Astrocyte (in vitro differentiated cells and primary cell): Measurements from ENCODE around the gene BMPR1A. TPM values are rescaled to one million over a fixed set of nuclear protein-coding genes. Genes with fewer than 3 reads are reported as not detected.

ENCODE experiments used
- DNase-seq: peaks from one replicate; pipeline ENCODE4 v3.0.0-alpha.2; 2010; ENCODE audit warnings: low read depth
- FAIRE-seq: peaks from 2 replicates; lab custom pipeline; 2011; peaks lifted over from hg19 to GRCh38; lab: Jason Lieb, UNC
- H2AFZ ChIP-seq: 2 replicates; pipeline ENCODE4 v1.6.0; 2012; ENCODE audit warnings: low read depth, low read length, inconsistent platforms
- H3K27ac ChIP-seq: 2 replicates; pipeline ENCODE4 v1.5.1; 2011; ENCODE audit warnings: low read depth, low read length, inconsistent platforms
- H3K27me3 ChIP-seq: 2 replicates; pipeline ENCODE4 v1.6.0; 2011; ENCODE audit warnings: low read length, inconsistent platforms; ENCODE audit not compliant: insufficient read depth
- H3K36me3 ChIP-seq: 2 replicates; pipeline ENCODE4 v1.5.1; 2011; ENCODE audit warnings: low read length, inconsistent platforms; ENCODE audit not compliant: insufficient read depth
- H3K4me1 ChIP-seq: 2 replicates; pipeline ENCODE4 v1.5.1; 2011; ENCODE audit warnings: low read length, inconsistent platforms; ENCODE audit not compliant: insufficient read depth
- H3K4me2 ChIP-seq: 2 replicates; pipeline ENCODE4 v1.6.0; 2012; ENCODE audit warnings: low read length, inconsistent platforms
- H3K4me3 ChIP-seq: 2 replicates; pipeline ENCODE4 v1.5.1; 2011; ENCODE audit warnings: low read depth, mild to moderate bottlenecking, low read length, inconsistent platforms; ENCODE audit not compliant: insufficient read depth
- H3K79me2 ChIP-seq: 2 replicates; pipeline ENCODE4 v1.6.0; 2012; ENCODE audit warnings: mild to moderate bottlenecking, low read length, inconsistent platforms; ENCODE audit not compliant: insufficient read depth
- H3K9ac ChIP-seq: 2 replicates; pipeline ENCODE4 v1.6.0; 2012; ENCODE audit warnings: mild to moderate bottlenecking, low read length, inconsistent platforms
- H3K9me3 ChIP-seq: 2 replicates; pipeline ENCODE4 v1.5.1; 2012; ENCODE audit warnings: low read depth, mild to moderate bottlenecking, low read length, inconsistent platforms; ENCODE audit not compliant: insufficient read depth
- H4K20me1 ChIP-seq: 2 replicates; pipeline ENCODE4 v1.6.0; 2012; ENCODE audit warnings: low read length, inconsistent platforms; ENCODE audit not compliant: insufficient read depth
- H3K27ac Mint-ChIP-seq: one replicate; pipeline ENCODE4 v1.8.0; 2021; ENCODE audit warnings: mild to moderate bottlenecking, mixed read lengths; ENCODE audit not compliant: unreplicated experiment
- H3K27me3 Mint-ChIP-seq: one replicate; pipeline ENCODE4 v1.8.0; 2021; ENCODE audit warnings: low read depth, mixed read lengths; ENCODE audit not compliant: unreplicated experiment
- H3K36me3 Mint-ChIP-seq: one replicate; pipeline ENCODE4 v1.8.0; 2021; ENCODE audit warnings: low read depth, mixed read lengths; ENCODE audit not compliant: unreplicated experiment
- H3K4me1 Mint-ChIP-seq: one replicate; pipeline ENCODE4 v1.8.0; 2021; ENCODE audit warnings: low read depth, mixed read lengths; ENCODE audit not compliant: unreplicated experiment
- H3K4me3 Mint-ChIP-seq: one replicate; pipeline ENCODE4 v1.8.0; 2021; ENCODE audit warnings: mild to moderate bottlenecking, moderate library complexity, mixed read lengths; ENCODE audit not compliant: unreplicated experiment
- H3K9me3 Mint-ChIP-seq: one replicate; pipeline ENCODE4 v1.8.0; 2021; ENCODE audit warnings: mild to moderate bottlenecking, mixed read lengths; ENCODE audit not compliant: unreplicated experiment
- EZH2 ChIP-seq: IDR thresholded peaks from 2 replicates; pipeline ENCODE4 v1.6.1; 2012; ENCODE audit warnings: mild to moderate bottlenecking, low read length, inconsistent platforms; ENCODE audit not compliant: insufficient read depth
- total RNA-seq: library from RNA; stranded (reverse); gene quantifications from 2 replicates; pipeline ENCODE4 v1.2.1, GENCODE V29; 2021
- TF ChIP-seq, protein P1 (sequence below): IDR thresholded peaks from 2 replicates; pipeline ENCODE4 v1.5.1; 2011; ENCODE audit warnings: low read depth, mild to moderate bottlenecking, inconsistent platforms, low read length, moderate library complexity; ENCODE audit not compliant: insufficient read depth

Gene BMPR1A
- total RNA-seq, 1 donor from 2014 or later, result 52.2 TPM

DNA sequence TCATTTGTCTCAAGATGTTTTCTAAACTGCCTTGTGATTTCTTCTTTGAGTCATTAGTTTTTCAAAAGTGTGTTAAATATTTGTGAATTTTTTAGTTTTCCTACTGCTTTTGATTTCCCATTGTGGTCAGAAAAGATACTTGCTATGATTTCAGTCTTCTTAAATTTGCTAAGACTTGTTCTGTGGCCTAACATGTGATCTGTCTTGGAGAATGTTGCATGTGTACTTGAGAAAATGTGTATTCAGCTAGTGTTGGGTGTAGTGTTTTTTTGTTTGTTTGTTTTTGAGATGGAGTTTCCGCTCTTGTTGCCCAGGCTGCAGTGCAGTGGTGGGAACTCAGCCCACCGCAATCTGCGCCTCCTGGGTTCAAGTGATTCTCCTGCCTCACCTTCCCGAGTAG lies 28.6 kb downstream of the BMPR1A start:
- H3K9me3 Mint-ChIP-seq, result no peaks in the 10 kb centered on the region
- H3K4me2 ChIP-seq, result no peak overlapping the region
- H3K36me3 Mint-ChIP-seq, result peaks cover 6% of the 10 kb centered on the region
- DNase-seq (no peak), FAIRE-seq (no peak)
- no peaks in the 10 kb centered on the region for H3K9me3 ChIP-seq
- H3K79me2 ChIP-seq, result peaks cover 89% of the 10 kb centered on the region
- peaks cover 70% of the 10 kb centered on the region for H4K20me1 ChIP-seq
- no peaks in the 10 kb centered on the region for H3K27me3 ChIP-seq
- peak overlapping the region; percentile 34 for H3K27ac Mint-ChIP-seq
- no peak overlapping the region for H3K27ac ChIP-seq
- H3K4me3 ChIP-seq, result no peak overlapping the region
- H3K4me3 Mint-ChIP-seq, result no peak overlapping the region
- peaks cover 9% of the 10 kb centered on the region for H3K4me1 Mint-ChIP-seq
- H3K4me1 ChIP-seq, result peaks cover 10% of the 10 kb centered on the region
- H2AFZ ChIP-seq, result no peak overlapping the region
- no peaks in the 10 kb centered on the region for H3K36me3 ChIP-seq
- H3K27me3 Mint-ChIP-seq, result no peaks in the 10 kb centered on the region
- no peak for TF ChIP-seq EZH2
- TF ChIP-seq, protein P1, sequence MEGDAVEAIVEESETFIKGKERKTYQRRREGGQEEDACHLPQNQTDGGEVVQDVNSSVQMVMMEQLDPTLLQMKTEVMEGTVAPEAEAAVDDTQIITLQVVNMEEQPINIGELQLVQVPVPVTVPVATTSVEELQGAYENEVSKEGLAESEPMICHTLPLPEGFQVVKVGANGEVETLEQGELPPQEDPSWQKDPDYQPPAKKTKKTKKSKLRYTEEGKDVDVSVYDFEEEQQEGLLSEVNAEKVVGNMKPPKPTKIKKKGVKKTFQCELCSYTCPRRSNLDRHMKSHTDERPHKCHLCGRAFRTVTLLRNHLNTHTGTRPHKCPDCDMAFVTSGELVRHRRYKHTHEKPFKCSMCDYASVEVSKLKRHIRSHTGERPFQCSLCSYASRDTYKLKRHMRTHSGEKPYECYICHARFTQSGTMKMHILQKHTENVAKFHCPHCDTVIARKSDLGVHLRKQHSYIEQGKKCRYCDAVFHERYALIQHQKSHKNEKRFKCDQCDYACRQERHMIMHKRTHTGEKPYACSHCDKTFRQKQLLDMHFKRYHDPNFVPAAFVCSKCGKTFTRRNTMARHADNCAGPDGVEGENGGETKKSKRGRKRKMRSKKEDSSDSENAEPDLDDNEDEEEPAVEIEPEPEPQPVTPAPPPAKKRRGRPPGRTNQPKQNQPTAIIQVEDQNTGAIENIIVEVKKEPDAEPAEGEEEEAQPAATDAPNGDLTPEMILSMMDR, result no peak
- H3K9ac ChIP-seq, result no peak overlapping the region

DNA sequence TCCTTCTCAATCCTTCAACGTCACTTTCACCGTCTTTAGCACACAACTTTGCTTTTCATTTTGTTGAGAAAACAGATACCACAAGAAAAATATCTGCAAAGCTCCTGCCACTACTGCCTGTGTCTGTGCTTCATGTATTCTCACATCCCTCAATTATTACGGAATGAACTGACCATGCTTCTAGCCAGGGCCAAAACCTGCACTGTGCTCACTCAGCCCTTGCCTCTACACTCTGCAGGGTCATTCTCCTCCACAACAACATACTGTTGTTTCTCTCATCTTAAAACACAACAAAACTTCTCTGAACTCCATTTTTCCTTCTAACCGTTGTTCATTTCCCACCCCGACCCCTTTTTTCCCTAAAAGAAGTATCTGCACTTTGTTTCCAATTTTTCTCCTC lies 29.5 kb downstream of the BMPR1A start:
- H3K9me3 Mint-ChIP-seq, result no peaks in the 10 kb centered on the region
- Histone ChIP-seq H3K4me3 (no peak overlapping the region), H3K79me2 (peaks cover 92% of the 10 kb centered on the region), H3K4me2 (peak overlapping the region; percentile 58), H4K20me1 (peaks cover 69% of the 10 kb centered on the region), H3K36me3 (no peaks in the 10 kb centered on the region), H3K4me1 (peaks cover 10% of the 10 kb centered on the region), H3K9ac (peak overlapping the region; percentile 8), H3K27me3 (no peaks in the 10 kb centered on the region), H3K9me3 (no peaks in the 10 kb centered on the region), H3K27ac (no peak overlapping the region), H2AFZ (no peak overlapping the region)
- H3K4me3 Mint-ChIP-seq, result no peak overlapping the region
- peaks cover 9% of the 10 kb centered on the region for H3K4me1 Mint-ChIP-seq
- no peaks in the 10 kb centered on the region for H3K27me3 Mint-ChIP-seq
- no peak for TF ChIP-seq EZH2
- TF ChIP-seq, protein P1, result no peak
- no peak for DNase-seq
- FAIRE-seq, result no peak
- peaks cover 4% of the 10 kb centered on the region for H3K36me3 Mint-ChIP-seq
- no peak overlapping the region for H3K27ac Mint-ChIP-seq

DNA sequence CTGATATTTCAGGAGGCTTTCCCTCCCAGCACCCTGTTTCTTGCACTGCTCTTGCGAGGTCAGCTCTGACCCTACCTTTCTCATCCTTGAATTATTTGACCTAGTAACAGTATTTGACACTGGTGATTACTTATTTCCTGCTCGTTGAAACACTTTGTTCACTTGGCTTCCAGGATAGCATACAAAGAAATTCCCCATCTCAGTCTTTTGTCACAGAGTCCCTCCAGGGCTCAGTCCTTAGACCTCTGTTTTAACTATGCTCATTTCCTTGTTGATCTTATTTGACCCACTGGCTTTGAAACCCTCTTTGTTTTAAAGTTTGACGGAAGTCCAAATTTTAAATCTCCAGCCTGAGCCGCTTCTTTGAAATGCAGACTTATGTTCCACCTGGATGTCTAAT lies 29.9 kb downstream of the BMPR1A start:
- H3K4me2 ChIP-seq, result peak overlapping the region; percentile 58
- H3K27ac ChIP-seq, result no peak overlapping the region
- no peaks in the 10 kb centered on the region for H3K36me3 ChIP-seq
- no peak overlapping the region for H3K4me3 Mint-ChIP-seq
- no peak overlapping the region for H2AFZ ChIP-seq
- no peaks in the 10 kb centered on the region for H3K9me3 Mint-ChIP-seq
- H3K9me3 ChIP-seq, result no peaks in the 10 kb centered on the region
- no peaks in the 10 kb centered on the region for H3K27me3 ChIP-seq
- DNase-seq (no peak), FAIRE-seq (no peak)
- no peak overlapping the region for H3K4me3 ChIP-seq
- no peak for TF ChIP-seq EZH2
- TF ChIP-seq, protein P1, result no peak
- peaks cover 9% of the 10 kb centered on the region for H3K4me1 Mint-ChIP-seq
- peaks cover 10% of the 10 kb centered on the region for H3K4me1 ChIP-seq
- H3K27ac Mint-ChIP-seq, result no peak overlapping the region
- H3K9ac ChIP-seq, result peak overlapping the region; percentile 8
- peaks cover 90% of the 10 kb centered on the region for H3K79me2 ChIP-seq
- peaks cover 4% of the 10 kb centered on the region for H3K36me3 Mint-ChIP-seq
- H3K27me3 Mint-ChIP-seq, result no peaks in the 10 kb centered on the region
- H4K20me1 ChIP-seq, result peaks cover 65% of the 10 kb centered on the region
